Mesenchymal stem cell (in vitro differentiated cells and primary cell): ENCODE data around the gene GBA2. TPM values are rescaled to one million over a fixed set of nuclear protein-coding genes. Genes with fewer than 3 reads are reported as not detected.

Source experiments
- DNase-seq: peaks from one replicate; pipeline ENCODE4 v3.0.0-alpha.2; 2013
- H2AFZ ChIP-seq: one replicate; pipeline ENCODE4 v1.6.1; 2013; ENCODE audit warnings: low read depth, mild to moderate bottlenecking, control low read depth, inconsistent platforms, low read length, moderate library complexity
- H2AK5ac ChIP-seq: 2 replicates; pipeline ENCODE4 v1.6.1; 2013; ENCODE audit warnings: low read length, moderate library complexity, mild to moderate bottlenecking, inconsistent platforms; ENCODE audit not compliant: severe bottlenecking
- H2BK120ac ChIP-seq: one replicate; pipeline ENCODE4 v1.6.1; 2013; ENCODE audit warnings: low read depth, mild to moderate bottlenecking, inconsistent platforms, low read length, moderate library complexity
- H2BK12ac ChIP-seq, 2 experiments: one replicate each; pipeline ENCODE4 v1.6.1; 2013; ENCODE audit warnings: inconsistent platforms in 2 of 2, low read length in 2 of 2, mild to moderate bottlenecking in 2 of 2, moderate library complexity in 2 of 2, control low read depth in 1 of 2
- H2BK15ac ChIP-seq: one replicate; pipeline ENCODE4 v1.6.1; 2013; ENCODE audit warnings: mild to moderate bottlenecking, low read depth, inconsistent platforms; ENCODE audit not compliant: poor library complexity, severe bottlenecking
- H2BK5ac ChIP-seq: 2 replicates; pipeline ENCODE4 v1.6.1; 2013; ENCODE audit warnings: low read depth, mild to moderate bottlenecking, low read length, control low read depth, inconsistent platforms; ENCODE audit not compliant: poor library complexity, severe bottlenecking
- H3K14ac ChIP-seq, 2 experiments: one replicate each; pipeline ENCODE4 v1.6.1; 2013; ENCODE audit warnings: inconsistent platforms in 2 of 2, low read length in 2 of 2, control low read depth in 1 of 2, mild to moderate bottlenecking in 1 of 2, moderate library complexity in 1 of 2
- H3K18ac ChIP-seq, 2 experiments: one replicate each; pipeline ENCODE4 v1.6.1; 2013; ENCODE audit warnings: inconsistent platforms in 2 of 2, low read length in 2 of 2, control low read depth in 1 of 2, low read depth in 1 of 2, mild to moderate bottlenecking in 1 of 2
- H3K23ac ChIP-seq, 2 experiments: one replicate each; pipeline ENCODE4 v1.6.1; 2013; ENCODE audit warnings: inconsistent platforms in 2 of 2, low read length in 2 of 2, mild to moderate bottlenecking in 2 of 2, moderate library complexity in 2 of 2, control low read depth in 1 of 2
- H3K27ac ChIP-seq: 2 replicates; pipeline ENCODE4 v1.5.1; 2013; ENCODE audit warnings: mild to moderate bottlenecking, moderate library complexity, low read length, control low read depth, inconsistent platforms; ENCODE audit not compliant: poor library complexity, severe bottlenecking
- H3K27me3 ChIP-seq, 2 experiments: 2 replicates each; pipeline versions ENCODE4 v1.6.1 to v1.7.0; 2013; ENCODE audit warnings: low read length in 2 of 2, mild to moderate bottlenecking in 2 of 2, moderate library complexity in 2 of 2, control low read depth in 1 of 2, inconsistent platforms in 1 of 2; ENCODE audit not compliant: control insufficient read depth in 1 of 2, insufficient read depth in 1 of 2
- H3K36me3 ChIP-seq, 2 experiments: 2 replicates each; pipeline versions ENCODE4 v1.6.1 to v1.7.0; 2013; ENCODE audit warnings: low read length in 2 of 2, control low read depth in 1 of 2, inconsistent platforms in 1 of 2, low read depth in 1 of 2, mild to moderate bottlenecking in 1 of 2; ENCODE audit not compliant: insufficient read depth in 2 of 2, control insufficient read depth in 1 of 2
- H3K4ac ChIP-seq, 2 experiments: one replicate each; pipeline ENCODE4 v1.6.1; 2013; ENCODE audit warnings: inconsistent platforms in 2 of 2, low read length in 2 of 2, mild to moderate bottlenecking in 2 of 2, moderate library complexity in 2 of 2, control low read depth in 1 of 2, low read depth in 1 of 2
- H3K4me1 ChIP-seq: 2 replicates; pipeline ENCODE4 v1.6.1; 2013; ENCODE audit warnings: low read depth, low read length, control low read depth; ENCODE audit not compliant: control insufficient read depth, insufficient read depth
- H3K4me2 ChIP-seq: 2 replicates; pipeline ENCODE4 v1.6.1; 2013; ENCODE audit warnings: low read length, mild to moderate bottlenecking, inconsistent platforms; ENCODE audit not compliant: poor library complexity, severe bottlenecking
- H3K4me3 ChIP-seq, 2 experiments: 2 replicates each; pipeline versions ENCODE4 v1.5.1 to v1.7.0; 2013; ENCODE audit warnings: low read length in 2 of 2, mild to moderate bottlenecking in 2 of 2, control low read depth in 1 of 2, low read depth in 1 of 2; ENCODE audit not compliant: insufficient read depth in 1 of 2
- H3K79me1 ChIP-seq: replicated peaks from 2 replicates; pipeline ENCODE4 v1.6.1; 2013; ENCODE audit warnings: mild to moderate bottlenecking, control low read depth, low read length, inconsistent platforms; ENCODE audit not compliant: poor library complexity, severe bottlenecking
- H3K9ac ChIP-seq: 2 replicates; pipeline ENCODE4 v1.7.0; 2013; ENCODE audit warnings: mild to moderate bottlenecking, low read length, moderate library complexity
- H3K9me3 ChIP-seq: 2 replicates; pipeline ENCODE4 v1.7.0; 2013; ENCODE audit warnings: mild to moderate bottlenecking, low read length; ENCODE audit not compliant: control insufficient read depth
- H4K8ac ChIP-seq: one replicate; pipeline ENCODE4 v1.6.1; 2013; ENCODE audit warnings: inconsistent platforms, mild to moderate bottlenecking, low read length, moderate library complexity
- H4K91ac ChIP-seq: one replicate; pipeline ENCODE4 v1.6.1; 2013; ENCODE audit warnings: mild to moderate bottlenecking, low read length, inconsistent platforms
- WGBS: methylation state at CpG from one replicate; pipeline ENCODE4 v1.1.7; 2013; ENCODE audit warnings: mixed read lengths; 5-methylcytosine and 5-hydroxymethylcytosine counted together
- polyA plus RNA-seq, 2 experiments: library from polyadenylated mRNA; stranded (reverse); fragments of 200-250 nt; gene quantifications; one replicate each; pipeline ENCODE4 v1.2.3, GENCODE V29; 2013

The GBA2 gene
- 22.6 TPM for polyA plus RNA-seq (2013, experiment 1 of 2)
- polyA plus RNA-seq (2013, experiment 2 of 2), result 20.1 TPM

- Histone ChIP-seq H2BK120ac (peak within 1 kb of the TSS; percentile 81), H3K14ac (peak within 1 kb of the TSS in 1 of 2 experiments; percentile 63), H3K9me3 (no peaks in the 10 kb centered on the region), H3K79me1 (peaks cover 20% of the 10 kb centered on the region), H3K27ac (peak within 1 kb of the TSS; percentile 68), H3K36me3 (peaks cover 38 to 50% of the 10 kb centered on the region in 2 experiments), H3K27me3 (no peaks in the 10 kb centered on the region), H3K4me3 (peak within 1 kb of the TSS; percentile 88 to 95), H2BK5ac (peak within 1 kb of the TSS; percentile 75), H3K23ac (no peak within 1 kb of the TSS), H2BK12ac (peak within 1 kb of the TSS; percentile 21 to 40), H3K4ac (peak within 1 kb of the TSS; percentile 61 to 72), H2AK5ac (peak within 1 kb of the TSS; percentile 24), H3K18ac (peak within 1 kb of the TSS; percentile 83 to 85), H3K9ac (peak within 1 kb of the TSS; percentile 93), H3K4me1 (peaks cover 26% of the 10 kb centered on the region), H2BK15ac (peak within 1 kb of the TSS; percentile 93), H2AFZ (peak within 1 kb of the TSS; percentile 33), H3K4me2 (peak within 1 kb of the TSS; percentile 91), H4K91ac (peak within 1 kb of the TSS; percentile 86), H4K8ac (peak within 1 kb of the TSS; percentile 93)
- peak; percentile 83 for DNase-seq
- WGBS, result under 1% methylated on average over 49 of the region's 69 CpGs
Observed at GRCh38 chr9:35748858-35749514, at the start of gene GBA2, which contains the start of gene RGP1. Gene GBA2, minus strand, starts transcription at chr9:35749228. Its CDS starts 524 bp downstream, at chr9:35748704. Gene RGP1, plus strand, starts transcription at chr9:35749287. Its CDS starts 469 bp downstream, at chr9:35749756.

GRCh38 chr9:35797311-35798109 is 48.5 kb upstream of the GBA2 start:
- no peak overlapping the region for H2AFZ ChIP-seq
- H3K4me2 ChIP-seq, result no peak overlapping the region
- no peak for DNase-seq
- H2AK5ac ChIP-seq, result no peak overlapping the region
- H2BK120ac ChIP-seq, result no peak overlapping the region
- no peak overlapping the region for H2BK15ac ChIP-seq
- H3K14ac ChIP-seq, result no peak overlapping the region
- no peak overlapping the region for H3K9ac ChIP-seq
- H3K18ac ChIP-seq, result no peak overlapping the region
- peaks cover 27% of the 10 kb centered on the region for H3K79me1 ChIP-seq
- no peak overlapping the region for H3K23ac ChIP-seq
- WGBS, result 93% methylated on average over 3 of the region's 6 CpGs
- H3K9me3 ChIP-seq, result no peaks in the 10 kb centered on the region
- H3K27ac ChIP-seq, result no peak overlapping the region
- peaks cover 26 to 36% of the 10 kb centered on the region in 2 experiments for H3K36me3 ChIP-seq
- no peak overlapping the region for H3K4me3 ChIP-seq
- no peaks in the 10 kb centered on the region for H3K27me3 ChIP-seq
- no peak overlapping the region for H3K4ac ChIP-seq
- H4K91ac ChIP-seq, result no peak overlapping the region
- no peak overlapping the region for H4K8ac ChIP-seq
- H2BK5ac ChIP-seq, result no peak overlapping the region
- no peak overlapping the region for H2BK12ac ChIP-seq
- peaks cover 19% of the 10 kb centered on the region for H3K4me1 ChIP-seq

- no peak overlapping the region for H3K23ac ChIP-seq
- H3K14ac ChIP-seq, result no peak overlapping the region
- H3K27me3 ChIP-seq, result no peaks in the 10 kb centered on the region
- H4K91ac ChIP-seq, result no peak overlapping the region
- H3K4me3 ChIP-seq, result no peak overlapping the region
- no peak overlapping the region for H3K9ac ChIP-seq
- H4K8ac ChIP-seq, result no peak overlapping the region
- DNase-seq, result no peak
- no peak overlapping the region for H2AK5ac ChIP-seq
- H2BK15ac ChIP-seq, result no peak overlapping the region
- H3K27ac ChIP-seq, result no peak overlapping the region
- no peaks in the 10 kb centered on the region for H3K9me3 ChIP-seq
- peaks cover 18 to 19% of the 10 kb centered on the region in 2 experiments for H3K36me3 ChIP-seq
- H2AFZ ChIP-seq, result no peak overlapping the region
- no peak overlapping the region for H3K4me2 ChIP-seq
- H3K4ac ChIP-seq, result no peak overlapping the region
- no peak overlapping the region for H2BK5ac ChIP-seq
- no peak overlapping the region for H3K18ac ChIP-seq
- peaks cover 31% of the 10 kb centered on the region for H3K79me1 ChIP-seq
- H2BK120ac ChIP-seq, result no peak overlapping the region
- no peak overlapping the region for H2BK12ac ChIP-seq
- H3K4me1 ChIP-seq, result peaks cover 30% of the 10 kb centered on the region
Observed at GRCh38 chr9:35795695-35796094, 46.7 kb upstream of the GBA2 start.

- 79% methylated on average over 2 of the region's 2 CpGs for WGBS
- Histone ChIP-seq H3K27ac (no peak overlapping the region), H2BK5ac (no peak overlapping the region), H3K18ac (no peak overlapping the region), H3K79me1 (peaks cover 28% of the 10 kb centered on the region), H3K4me2 (peak overlapping the region; percentile 15), H2BK15ac (no peak overlapping the region), H3K9ac (peak overlapping the region; percentile 75), H2AK5ac (no peak overlapping the region), H2BK12ac (no peak overlapping the region), H4K91ac (no peak overlapping the region), H3K36me3 (peaks cover 0 to 6% of the 10 kb centered on the region in 2 experiments), H2BK120ac (no peak overlapping the region), H3K27me3 (no peaks in the 10 kb centered on the region), H3K4ac (no peak overlapping the region), H3K14ac (no peak overlapping the region), H3K4me1 (peaks cover 29% of the 10 kb centered on the region), H3K9me3 (no peaks in the 10 kb centered on the region), H3K4me3 (peak overlapping the region in 1 of 2 experiments; percentile 77), H4K8ac (no peak overlapping the region), H2AFZ (no peak overlapping the region), H3K23ac (no peak overlapping the region)
- DNase-seq, result no peak
Observed at GRCh38 chr9:35793461-35793860, 44.4 kb upstream of the GBA2 start.
